NCI-H446 (cell line): ENCODE measurements around the gene STX19.
"Not testable (repeated sequence)": the region's sequence is repeated elsewhere in the genome, so short reads cannot be mapped to it uniquely, and the experiment has no call there.

Experiments
- DNase-seq, 2 experiments: peaks; one replicate each; lab custom pipeline; 2025; lab: John Stamatoyannopoulos, UW

Gene STX19

GRCh38 chr3:94028093-94028837 lies at the start of gene STX19:
TSS of gene STX19 (minus strand) at chr3:94028597. CDS start at chr3:94015269, 13,328 bp downstream.
- no peak for DNase-seq

- no peak for DNase-seq
These were observed 47.7 kb upstream of the STX19 start for GRCh38 chr3:94076055-94076454.

- no peak for DNase-seq
These were observed 43.4 kb upstream of the STX19 start for GRCh38 chr3:94071713-94072284.

GRCh38 chr3:94070341-94070911 lies 42.0 kb upstream of the STX19 start:
- DNase-seq, result no peak

- DNase-seq, result peak in 1 of 2 experiments; percentile 30
These were observed 40.9 kb upstream of the STX19 start for GRCh38 chr3:94069194-94069813.

- no peak for DNase-seq
These were observed 38.4 kb upstream of the STX19 start for GRCh38 chr3:94066506-94067500.

GRCh38 chr3:94065819-94066480 lies 37.6 kb upstream of the STX19 start:
- DNase-seq, result no peak

GRCh38 chr3:94065122-94065521 lies 36.7 kb upstream of the STX19 start:
- no peak for DNase-seq

GRCh38 chr3:94064243-94064860 lies 36.0 kb upstream of the STX19 start:
- DNase-seq, result no peak

- no peak for DNase-seq
These were observed 35.2 kb upstream of the STX19 start for GRCh38 chr3:94063496-94064119.

- peak; percentile 92 to 97 for DNase-seq
These were observed 34.4 kb upstream of the STX19 start, which contains the start of the genes DHFR2 and NSUN3 for GRCh38 chr3:94062513-94063404. TSS of gene DHFR2 (minus strand) at chr3:94062916. CDS start at chr3:94061511, 1,405 bp downstream. TSS of gene NSUN3 (plus strand) at chr3:94063061. CDS start at chr3:94063127, 66 bp downstream.

GRCh38 chr3:94061297-94061696 lies 32.9 kb upstream of the STX19 start:
- DNase-seq, result no peak

- no peak for DNase-seq
These were observed 22.1 kb upstream of the STX19 start for GRCh38 chr3:94050546-94050945.

- no peak for DNase-seq
These were observed 20.9 kb upstream of the STX19 start for GRCh38 chr3:94049267-94049666.

- no peak for DNase-seq
These were observed 18.1 kb upstream of the STX19 start for GRCh38 chr3:94046533-94046932.

GRCh38 chr3:94044100-94044936 lies 15.9 kb upstream of the STX19 start:
- not testable (repeated sequence) for DNase-seq

GRCh38 chr3:94043285-94043684 lies 14.9 kb upstream of the STX19 start:
- DNase-seq, result no peak
